Esophagus squamous epithelium (tissue), 4 donors: Measurements from ENCODE around the gene OSBPL8.

Source experiments
- POLR2A ChIP-seq, 4 donors: fragments of 450-650 bp; IDR thresholded peaks; one replicate each; pipeline ENCODE4 v1.6.1; 2017; ENCODE audit warnings: antibody characterized with exemption in 4 of 4, mild to moderate bottlenecking in 4 of 4, moderate library complexity in 3 of 4
- TF ChIP-seq, protein P1 (sequence below), 6 experiments: fragments of 450-650 bp in 4 of 6; fragments of 200-600 bp in 2 of 6; sonication (generic) in 2 of 6; IDR thresholded peaks; one replicate each; pipeline ENCODE4 v1.5.1; 2016 to 2019; ENCODE audit warnings: antibody characterized with exemption in 6 of 6, mild to moderate bottlenecking in 4 of 6, moderate library complexity in 4 of 6

GRCh38 chr12:76554405-76555230, 5.0 kb downstream of the OSBPL8 start:
- TF ChIP-seq, protein P1, sequence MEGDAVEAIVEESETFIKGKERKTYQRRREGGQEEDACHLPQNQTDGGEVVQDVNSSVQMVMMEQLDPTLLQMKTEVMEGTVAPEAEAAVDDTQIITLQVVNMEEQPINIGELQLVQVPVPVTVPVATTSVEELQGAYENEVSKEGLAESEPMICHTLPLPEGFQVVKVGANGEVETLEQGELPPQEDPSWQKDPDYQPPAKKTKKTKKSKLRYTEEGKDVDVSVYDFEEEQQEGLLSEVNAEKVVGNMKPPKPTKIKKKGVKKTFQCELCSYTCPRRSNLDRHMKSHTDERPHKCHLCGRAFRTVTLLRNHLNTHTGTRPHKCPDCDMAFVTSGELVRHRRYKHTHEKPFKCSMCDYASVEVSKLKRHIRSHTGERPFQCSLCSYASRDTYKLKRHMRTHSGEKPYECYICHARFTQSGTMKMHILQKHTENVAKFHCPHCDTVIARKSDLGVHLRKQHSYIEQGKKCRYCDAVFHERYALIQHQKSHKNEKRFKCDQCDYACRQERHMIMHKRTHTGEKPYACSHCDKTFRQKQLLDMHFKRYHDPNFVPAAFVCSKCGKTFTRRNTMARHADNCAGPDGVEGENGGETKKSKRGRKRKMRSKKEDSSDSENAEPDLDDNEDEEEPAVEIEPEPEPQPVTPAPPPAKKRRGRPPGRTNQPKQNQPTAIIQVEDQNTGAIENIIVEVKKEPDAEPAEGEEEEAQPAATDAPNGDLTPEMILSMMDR (IDR thresholded peaks at IDR 0.05): no peak
- TF ChIP-seq POLR2A (IDR thresholded peaks at IDR 0.05): no peak
